Endothelial cell of umbilical vein (primary cell): Measurements from ENCODE around the gene TRPC6. TPM values are rescaled to one million over a fixed set of nuclear protein-coding genes. Genes with fewer than 3 reads are reported as not detected.

ENCODE experiments used
- BruUV-seq: library from RNA; stranded (reverse); fragments of 400-500 nt; replicated peaks from 2 replicates; lab custom pipeline; 2021; lab: Mats Ljungman, UMichigan
- CTCF ChIA-PET: fragments of 300-600, 350-600 bp; sonication (Branson Sonifier 250); formaldehyde crosslinking; loops from one replicate; lab custom pipeline; 2021; ENCODE audit warnings: antibody characterized with exemption, inconsistent platforms; lab: Charles Lee
- POLR2A ChIA-PET: fragments of 300-600, 350-600 bp; sonication (Branson Sonifier 250); formaldehyde crosslinking; loops from one replicate; lab custom pipeline; 2021; ENCODE audit warnings: antibody characterized with exemption, inconsistent platforms; lab: Charles Lee
- DNase-seq: peaks from one replicate; pipeline ENCODE4 v3.0.0-alpha.2; 2011; ENCODE audit warnings: low read depth, low spot score
- FAIRE-seq: peaks from 2 replicates; lab custom pipeline; 2011; peaks lifted over from hg19 to GRCh38; lab: Jason Lieb, UNC
- H2AFZ ChIP-seq: 2 replicates; pipeline ENCODE4 v1.6.0; 2012; ENCODE audit warnings: low read depth, low read length, control low read depth, inconsistent platforms
- H3K27ac ChIP-seq: 2 replicates; pipeline ENCODE4 v1.5.1; 2011; ENCODE audit warnings: low read depth, mild to moderate bottlenecking, control low read depth, low read length, moderate library complexity; ENCODE audit not compliant: insufficient read depth
- H3K27me3 ChIP-seq, 2 experiments: 2 replicates each; pipeline versions ENCODE4 v1.6.0 to v1.6.1; 2011; ENCODE audit warnings: low read length in 2 of 2, mixed read lengths in 1 of 2; ENCODE audit not compliant: control insufficient read depth in 2 of 2, insufficient read depth in 2 of 2
- H3K36me3 ChIP-seq, 2 experiments: 2 replicates in 1 of 2; 3 replicates in 1 of 2; pipeline ENCODE4 v1.5.1; 2011; ENCODE audit warnings: low read length in 2 of 2, mild to moderate bottlenecking in 1 of 2, moderate library complexity in 1 of 2; ENCODE audit not compliant: control insufficient read depth in 2 of 2, insufficient read depth in 2 of 2; ENCODE audit errors: extremely low read depth in 1 of 2
- H3K4me1 ChIP-seq: 3 replicates; pipeline ENCODE4 v1.5.1; 2011; ENCODE audit warnings: mild to moderate bottlenecking, low read length; ENCODE audit not compliant: control insufficient read depth, insufficient read depth; ENCODE audit errors: extremely low read depth
- H3K4me2 ChIP-seq: 2 replicates; pipeline ENCODE4 v1.6.1; 2011; ENCODE audit warnings: low read length, control low read depth, mixed read lengths; ENCODE audit not compliant: insufficient read depth
- H3K4me3 ChIP-seq, 3 experiments: fragments of 200-600 bp in 1 of 3; sonication (generic), shearing (Covaris generic) in 1 of 3; replicated peaks in 1 of 3; 2 replicates each; pipeline ENCODE4 v1.5.1; 2011 to 2016; ENCODE audit warnings: control low read depth in 3 of 3, low read length in 3 of 3, mild to moderate bottlenecking in 2 of 3, inconsistent platforms in 1 of 3, low read depth in 1 of 3, moderate library complexity in 1 of 3; ENCODE audit not compliant: insufficient read depth in 1 of 3
- H3K79me2 ChIP-seq: 2 replicates; pipeline ENCODE4 v1.6.0; 2012; ENCODE audit warnings: low read length, inconsistent platforms; ENCODE audit not compliant: control insufficient read depth, insufficient read depth
- H3K9ac ChIP-seq: replicated peaks from 2 replicates; pipeline ENCODE3; 2011; ENCODE audit warnings: low read length, control low read depth; ENCODE audit not compliant: insufficient read depth; ENCODE audit errors: extremely low read depth
- H3K9me1 ChIP-seq: replicated peaks from 3 replicates; pipeline ENCODE4 v1.6.0; 2011; ENCODE audit warnings: mild to moderate bottlenecking, low read length; ENCODE audit not compliant: control insufficient read depth, insufficient read depth; ENCODE audit errors: extremely low read depth
- H3K9me3 ChIP-seq: replicated peaks from 2 replicates; pipeline ENCODE4 v1.5.1; 2012; ENCODE audit warnings: low read length, inconsistent platforms; ENCODE audit not compliant: control insufficient read depth, insufficient read depth
- H4K20me1 ChIP-seq: replicated peaks from 2 replicates; pipeline ENCODE3; 2011; ENCODE audit warnings: mild to moderate bottlenecking, low read length; ENCODE audit not compliant: control insufficient read depth, insufficient read depth; ENCODE audit errors: extremely low read depth
- CTCF ChIP-seq, 2 donors: IDR thresholded peaks; 1 replicate in 1 of 2; 2 replicates in 1 of 2; pipeline ENCODE4 v1.5.1; 2011; ENCODE audit warnings: low read length in 2 of 2, mild to moderate bottlenecking in 2 of 2, moderate library complexity in 2 of 2, control low read depth in 1 of 2, inconsistent platforms in 1 of 2, low read depth in 1 of 2; ENCODE audit not compliant: insufficient read depth in 1 of 2; ENCODE audit errors: extremely low read depth in 1 of 2
- EZH2 ChIP-seq: IDR thresholded peaks from 2 replicates; pipeline ENCODE4 v1.6.1; 2012; ENCODE audit warnings: borderline replicate concordance, low read depth, mild to moderate bottlenecking, moderate library complexity, low read length, inconsistent platforms; ENCODE audit not compliant: severe bottlenecking
- FOS ChIP-seq: IDR thresholded peaks from 2 replicates; pipeline ENCODE4 v1.6.1; 2011; ENCODE audit warnings: mild to moderate bottlenecking, low read length, moderate library complexity, borderline replicate concordance; ENCODE audit not compliant: insufficient read depth
- GATA2 ChIP-seq: IDR thresholded peaks from 2 replicates; pipeline ENCODE4 v1.7.0; 2011; ENCODE audit warnings: low read depth, mild to moderate bottlenecking, moderate library complexity, mixed read lengths, low read length; ENCODE audit not compliant: insufficient read length, insufficient read depth
- JUN ChIP-seq: IDR thresholded peaks from 2 replicates; pipeline ENCODE4 v1.6.1; 2011; ENCODE audit warnings: borderline replicate concordance, low read depth; ENCODE audit not compliant: insufficient read length, insufficient read depth
- MAX ChIP-seq: IDR thresholded peaks from 2 replicates; pipeline ENCODE4 v1.6.1; 2011; ENCODE audit not compliant: insufficient read depth, insufficient read length
- MYC ChIP-seq: IDR thresholded peaks from one replicate; pipeline ENCODE4 v1.6.1; 2011; ENCODE audit warnings: mild to moderate bottlenecking, low read depth, low read length
- POLR2A ChIP-seq: IDR thresholded peaks from 2 replicates; pipeline ENCODE4 v1.6.1; 2012; ENCODE audit warnings: low read depth, mild to moderate bottlenecking, control low read depth, low read length
- POLR2AphosphoS5 ChIP-seq: IDR thresholded peaks from 2 replicates; pipeline ENCODE4 v1.6.1; 2012; ENCODE audit warnings: low read depth, mild to moderate bottlenecking, control low read depth, low read length, moderate library complexity; ENCODE audit not compliant: insufficient read depth
- dilution Hi-C: fragments of 300-500 bp; cut with MboI; formaldehyde crosslinking; loops from one replicate; pipeline ENCODE4 v1.15.0; 2019; ENCODE audit warnings: low sequenced_read_pairs; ENCODE audit not compliant: extremely low pct_ligation_motif_present
- intact Hi-C: fragments of 100-400 bp; cut with micrococcal nuclease; formaldehyde crosslinking; loops from one replicate; pipeline ENCODE4 v1.10.0; 2022
- polyA plus RNA-seq, 4 experiments: library from polyadenylated mRNA; depleted of rRNA in 3 of 4; stranded (reverse) in 3 of 4; unstranded in 1 of 4; fragments of >200 nt; gene quantifications; 2 replicates each; pipeline versions ENCODE4 v1.2.1 to v1.2.3, GENCODE V29; 2011 to 2012; ENCODE audit warnings: missing spikeins in 1 of 4
- total RNA-seq: library from RNA; stranded (reverse); gene quantifications from 2 replicates; pipeline ENCODE4 v1.2.3, GENCODE V29; 2021

Gene TRPC6
- total and polyA plus RNA-seq, 2 donors (not counting 3 experiments of a cell fraction or from before 2014, with no cell fraction given) = not detected

GRCh38 chr11:101446238-101446637, 137.6 kb downstream of the TRPC6 start:
- H4K20me1 ChIP-seq = no peaks in the 10 kb centered on the region
- H3K27ac ChIP-seq = no peak overlapping the region
- CTCF ChIA-PET = no interaction called here
- TF ChIP-seq FOS = no peak
- no peaks in the 10 kb centered on the region for H3K4me1 ChIP-seq
- H3K27me3 ChIP-seq = no peaks in the 10 kb centered on the region
- H3K9me3 ChIP-seq = no peaks in the 10 kb centered on the region
- intact Hi-C loops = no loop called here
- H3K36me3 ChIP-seq = no peaks in the 10 kb centered on the region
- no peak overlapping the region for H2AFZ ChIP-seq
- H3K4me2 ChIP-seq = no peak overlapping the region
- H3K9ac ChIP-seq = no peak overlapping the region
- dilution Hi-C loops = no loop called here
- no peaks in the 10 kb centered on the region for H3K9me1 ChIP-seq
- no peaks in the 10 kb centered on the region for H3K79me2 ChIP-seq
- FAIRE-seq (no peak), DNase-seq (no peak)
- no TSS peak for BruUV-seq
- POLR2A ChIA-PET = no interaction called here
- no peak overlapping the region for H3K4me3 ChIP-seq

GRCh38 chr11:101445761-101446160, 138.0 kb downstream of the TRPC6 start:
- no peak overlapping the region for H2AFZ ChIP-seq
- TF ChIP-seq CTCF (IDR thresholded peaks at IDR 0.05; ENCODE audit: extremely low read depth in 1 of 2, insufficient read depth in 1 of 2, low read depth in 1 of 2, low read length in 2 of 2) = no peak
- no peak for TF ChIP-seq JUN
- no peak for TF ChIP-seq GATA2
- no peak for TF ChIP-seq POLR2A
- TF ChIP-seq FOS = no peak
- no peak for TF ChIP-seq EZH2
- TF ChIP-seq POLR2AphosphoS5 = no peak
- no peak for TF ChIP-seq MYC
- no peak for TF ChIP-seq MAX
- no peak overlapping the region for H3K4me3 ChIP-seq
- no peak overlapping the region for H3K4me2 ChIP-seq
- no peaks in the 10 kb centered on the region for H3K36me3 ChIP-seq
- no peaks in the 10 kb centered on the region for H3K27me3 ChIP-seq
- H3K79me2 ChIP-seq = no peaks in the 10 kb centered on the region
- no peaks in the 10 kb centered on the region for H3K4me1 ChIP-seq
- dilution Hi-C loops = no loop called here
- intact Hi-C loops = no loop called here
- BruUV-seq = no TSS peak
- POLR2A ChIA-PET = no interaction called here
- H3K9me3 ChIP-seq = no peaks in the 10 kb centered on the region
- no peaks in the 10 kb centered on the region for H3K9me1 ChIP-seq
- H3K27ac ChIP-seq = no peak overlapping the region
- DNase-seq (no peak), FAIRE-seq (no peak)
- CTCF ChIA-PET = no interaction called here
- no peak overlapping the region for H3K9ac ChIP-seq
- H4K20me1 ChIP-seq = no peaks in the 10 kb centered on the region
